Dermis microvascular lymphatic vessel endothelial cell (primary cell): Measurements from ENCODE around the gene CIITA. TPM values are rescaled to one million over a fixed set of nuclear protein-coding genes. Genes with fewer than 3 reads are reported as not detected.
"Not testable (repeated sequence)": the region's sequence is repeated elsewhere in the genome, so short reads cannot be mapped to it uniquely, and the experiment has no call there.

Experiments
- DNase-seq, 2 donors: peaks; one replicate each; pipeline versions ENCODE4 v3.0.0 to v3.0.0-alpha.2; 2010; ENCODE audit warnings: low read depth in 2 of 2
- total RNA-seq: library from RNA; depleted of rRNA; stranded (reverse); fragments of >200 nt; gene quantifications from 2 replicates; pipeline ENCODE4 v1.2.1, GENCODE V29; 2014

CIITA gene
- total RNA-seq, 1 donor from 2014 or later, result 0.13 TPM

DNA sequence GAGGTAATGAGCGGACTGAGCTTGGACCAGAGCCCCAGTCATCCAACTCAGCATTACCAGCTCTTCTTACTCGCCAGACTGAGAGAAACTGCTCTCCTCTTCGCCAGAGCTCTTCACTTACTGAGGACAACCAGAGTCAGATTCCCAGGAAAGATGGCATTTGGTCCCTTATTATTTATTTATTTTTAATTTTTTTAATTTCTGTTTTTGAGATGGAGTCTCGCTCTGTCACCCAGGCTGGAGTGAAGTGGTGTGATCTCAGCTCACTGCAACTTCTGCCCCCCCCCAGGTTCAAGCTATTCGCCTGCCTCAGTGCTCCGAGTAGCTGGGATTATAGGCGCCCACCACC lies 42.0 kb downstream of the CIITA start:
- no peak for DNase-seq

DNA sequence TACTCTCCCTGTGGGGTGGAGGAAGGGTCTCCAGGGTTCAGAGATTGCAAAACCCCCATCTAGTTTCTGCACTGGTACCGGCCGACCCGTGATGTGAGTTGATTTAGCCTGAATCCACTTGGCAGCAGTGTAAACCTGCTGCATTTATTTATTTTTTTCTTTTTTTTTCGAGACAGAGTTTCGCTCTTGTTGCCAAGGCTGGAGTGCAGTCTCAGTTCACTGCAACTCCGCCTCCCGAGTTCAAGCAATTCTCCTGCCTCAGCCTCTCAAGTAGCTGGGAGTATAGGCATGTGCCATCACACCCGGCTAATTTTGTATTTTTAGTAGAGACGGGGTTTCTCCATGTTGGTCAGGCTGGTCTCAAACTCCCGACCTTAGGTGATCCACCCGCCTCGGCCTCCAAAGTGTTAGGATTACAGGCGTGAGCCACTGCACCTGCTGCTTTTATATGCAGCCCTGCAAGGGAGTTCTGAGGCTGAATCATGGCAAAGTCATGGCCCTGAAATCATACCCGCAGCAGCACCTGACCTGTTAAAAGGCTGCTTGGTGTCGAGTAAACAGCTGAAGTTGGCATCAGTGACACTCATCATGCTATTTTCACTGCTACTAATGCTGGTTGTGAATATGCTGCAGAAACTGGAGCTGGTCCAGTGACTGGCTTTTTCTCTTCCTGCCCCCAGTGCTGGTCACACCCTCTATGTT lies 43.9 kb downstream of the CIITA start:
- DNase-seq, result no peak

DNA sequence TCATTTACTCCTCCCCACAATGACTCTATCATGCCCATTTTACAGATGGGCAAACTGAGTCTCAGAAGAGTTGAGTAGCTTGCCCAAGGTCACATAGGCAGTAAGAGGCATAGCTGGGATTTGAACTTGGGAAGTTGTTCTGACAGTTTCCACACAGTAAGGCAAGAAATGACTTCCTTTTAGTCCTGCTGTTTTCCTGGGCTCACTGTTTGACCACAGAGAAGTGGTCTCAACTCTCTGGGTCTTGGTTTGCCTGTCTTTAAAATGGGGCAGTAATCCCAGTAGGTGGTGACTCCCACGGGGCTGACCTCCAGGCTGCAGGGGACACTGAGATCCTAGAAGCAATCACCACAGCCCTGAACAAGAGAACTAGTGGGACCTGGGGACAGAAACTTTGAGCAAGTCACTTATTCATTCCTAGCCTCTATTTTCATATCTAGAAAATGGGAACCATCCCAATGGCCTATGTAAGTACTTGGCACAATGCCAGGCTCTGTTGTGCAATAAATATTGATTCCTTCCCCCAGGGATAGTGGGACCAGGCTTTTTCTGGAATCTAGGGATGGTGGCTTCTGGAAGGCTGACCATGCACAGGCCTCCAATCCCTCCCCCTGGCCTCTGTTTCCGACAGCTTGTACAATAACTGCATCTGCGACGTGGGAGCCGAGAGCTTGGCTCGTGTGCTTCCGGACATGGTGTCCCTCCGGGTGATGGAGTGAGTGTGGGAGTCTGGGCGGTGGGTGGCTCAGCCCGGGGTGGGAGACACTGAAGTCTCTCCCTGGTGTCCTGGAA lies 44.7 kb downstream of the CIITA start:
- no peak for DNase-seq

DNA sequence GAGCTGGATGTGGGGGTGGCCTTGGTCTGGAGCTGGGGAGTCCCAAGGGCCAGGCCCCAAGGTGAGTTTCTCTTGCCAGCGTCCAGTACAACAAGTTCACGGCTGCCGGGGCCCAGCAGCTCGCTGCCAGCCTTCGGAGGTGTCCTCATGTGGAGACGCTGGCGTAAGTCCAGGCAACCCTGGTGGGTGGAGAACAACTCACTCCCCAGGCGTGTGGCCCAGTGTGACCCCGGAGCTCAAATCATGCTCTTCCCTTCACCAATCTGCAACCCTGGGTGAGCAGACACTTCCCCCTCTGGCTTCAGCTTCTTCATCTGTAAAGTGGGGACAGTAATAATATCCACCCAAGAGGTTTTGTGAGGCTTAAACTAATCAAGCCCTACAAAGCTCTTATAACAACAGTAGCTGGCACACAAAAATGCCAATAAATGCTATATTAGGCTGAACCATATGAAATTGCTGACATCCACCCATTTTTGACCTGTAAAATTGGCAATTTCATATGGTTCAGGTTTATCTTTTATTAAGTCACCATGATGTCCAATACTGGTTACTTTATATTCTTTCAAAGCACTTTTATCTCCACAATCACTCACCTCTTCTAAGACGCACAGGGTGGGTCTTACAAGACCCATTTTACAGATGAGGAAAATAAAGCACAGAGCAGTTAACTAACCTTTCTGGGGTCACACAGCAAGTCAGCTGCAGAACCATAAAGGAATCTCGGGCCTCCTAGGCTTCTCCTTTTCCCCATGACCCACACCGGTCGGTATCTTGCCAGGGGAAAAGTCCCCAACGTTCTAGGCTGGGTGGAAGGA lies 45.5 kb downstream of the CIITA start:
- DNase-seq, result no peak

DNA sequence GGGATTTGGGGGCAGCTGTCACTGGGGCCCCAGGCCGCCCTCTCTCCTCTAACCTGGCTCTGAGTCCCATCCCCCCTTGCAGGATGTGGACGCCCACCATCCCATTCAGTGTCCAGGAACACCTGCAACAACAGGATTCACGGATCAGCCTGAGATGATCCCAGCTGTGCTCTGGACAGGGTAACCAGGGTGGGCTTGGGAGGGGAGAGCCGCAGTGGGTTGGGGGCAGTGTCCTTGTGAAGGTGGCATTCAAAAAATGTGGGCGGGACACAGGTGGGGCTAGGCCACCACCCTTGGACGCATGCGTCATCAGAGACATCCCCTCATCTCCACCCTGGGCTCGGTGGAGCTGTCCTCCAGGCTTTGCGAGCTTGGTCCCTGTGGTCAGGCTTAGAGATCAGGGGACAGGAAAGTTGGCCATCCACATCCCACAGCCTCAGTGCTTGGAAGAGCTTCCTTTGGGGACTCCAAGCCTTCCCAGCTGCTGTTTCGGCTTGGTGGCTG lies 46.2 kb downstream of the CIITA start:
- DNase-seq, result no peak

DNA sequence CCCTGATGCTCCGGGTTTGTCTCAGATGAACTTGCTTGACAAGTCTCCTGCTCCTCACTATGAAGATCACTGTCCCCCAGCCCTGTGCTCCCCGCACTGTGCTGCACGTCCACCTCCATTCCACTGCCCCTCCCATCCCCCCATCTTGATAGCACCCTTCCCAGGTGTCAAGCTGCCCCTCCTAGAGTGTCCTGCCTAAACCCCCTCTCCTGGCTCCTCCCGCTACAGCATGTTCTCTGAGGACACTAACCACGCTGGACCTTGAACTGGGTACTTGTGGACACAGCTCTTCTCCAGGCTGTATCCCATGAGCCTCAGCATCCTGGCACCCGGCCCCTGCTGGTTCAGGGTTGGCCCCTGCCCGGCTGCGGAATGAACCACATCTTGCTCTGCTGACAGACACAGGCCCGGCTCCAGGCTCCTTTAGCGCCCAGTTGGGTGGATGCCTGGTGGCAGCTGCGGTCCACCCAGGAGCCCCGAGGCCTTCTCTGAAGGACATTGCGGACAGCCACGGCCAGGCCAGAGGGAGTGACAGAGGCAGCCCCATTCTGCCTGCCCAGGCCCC lies 46.7 kb downstream of the CIITA start:
- no peak for DNase-seq

DNA sequence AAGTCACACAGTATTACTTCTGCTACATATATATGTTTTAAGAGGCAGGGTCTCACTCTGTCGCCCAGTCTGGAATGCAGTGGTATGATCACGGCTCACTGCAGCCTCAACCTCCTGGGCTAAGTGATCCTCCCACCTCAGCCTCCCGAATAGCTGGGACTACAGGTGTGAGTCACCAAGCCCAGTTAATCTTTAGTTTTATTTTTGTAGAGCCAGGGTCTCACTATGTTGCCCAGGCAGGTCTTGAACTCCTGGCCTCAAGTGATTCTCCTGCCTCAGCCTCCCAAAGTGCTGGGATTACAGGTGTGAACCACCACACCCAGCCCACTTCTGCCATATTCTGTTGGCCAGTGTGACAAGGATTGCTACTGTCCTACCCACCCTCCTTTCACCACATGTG lies 48.3 kb downstream of the CIITA start:
- DNase-seq, result not testable (repeated sequence)

DNA sequence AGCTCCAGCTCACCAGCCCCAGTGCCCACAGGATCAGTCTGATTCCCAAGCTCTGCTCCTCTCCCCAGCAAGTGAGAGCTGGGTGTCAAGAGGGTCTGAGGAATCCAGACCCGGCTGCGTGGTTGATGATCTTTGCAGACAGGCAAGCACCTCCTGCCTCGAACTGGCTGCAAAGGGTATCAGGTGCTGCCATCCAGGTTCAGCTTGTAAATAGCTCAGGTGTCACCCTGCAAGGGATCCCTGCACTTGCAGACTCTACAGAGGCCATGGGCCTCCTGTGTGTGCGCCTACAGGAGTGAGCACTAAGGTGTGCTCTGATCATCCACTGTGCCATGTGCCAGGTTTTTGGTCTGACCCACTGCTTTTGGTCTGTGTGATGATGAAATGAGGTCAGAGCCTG lies 49.1 kb downstream of the CIITA start:
- no peak for DNase-seq

DNA sequence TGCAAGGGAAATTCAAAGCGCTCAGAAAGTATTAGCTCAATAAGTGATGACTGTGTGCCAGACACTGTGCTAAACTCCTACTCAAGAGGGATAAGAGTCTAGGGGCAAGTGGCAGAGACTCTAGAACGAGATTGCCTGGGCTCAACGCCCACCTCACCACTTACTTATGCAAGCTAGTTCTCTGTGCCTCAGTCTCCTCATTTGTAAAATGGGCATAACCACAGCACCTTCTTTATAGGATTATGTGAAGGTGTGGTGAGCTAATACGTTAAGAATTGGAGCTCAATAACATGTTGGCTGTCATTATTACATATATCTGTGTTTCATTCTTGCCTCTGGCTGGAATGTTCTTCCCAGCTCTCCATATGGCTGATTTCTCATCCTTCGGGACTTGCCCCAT lies 49.9 kb downstream of the CIITA start:
- no peak for DNase-seq

DNA sequence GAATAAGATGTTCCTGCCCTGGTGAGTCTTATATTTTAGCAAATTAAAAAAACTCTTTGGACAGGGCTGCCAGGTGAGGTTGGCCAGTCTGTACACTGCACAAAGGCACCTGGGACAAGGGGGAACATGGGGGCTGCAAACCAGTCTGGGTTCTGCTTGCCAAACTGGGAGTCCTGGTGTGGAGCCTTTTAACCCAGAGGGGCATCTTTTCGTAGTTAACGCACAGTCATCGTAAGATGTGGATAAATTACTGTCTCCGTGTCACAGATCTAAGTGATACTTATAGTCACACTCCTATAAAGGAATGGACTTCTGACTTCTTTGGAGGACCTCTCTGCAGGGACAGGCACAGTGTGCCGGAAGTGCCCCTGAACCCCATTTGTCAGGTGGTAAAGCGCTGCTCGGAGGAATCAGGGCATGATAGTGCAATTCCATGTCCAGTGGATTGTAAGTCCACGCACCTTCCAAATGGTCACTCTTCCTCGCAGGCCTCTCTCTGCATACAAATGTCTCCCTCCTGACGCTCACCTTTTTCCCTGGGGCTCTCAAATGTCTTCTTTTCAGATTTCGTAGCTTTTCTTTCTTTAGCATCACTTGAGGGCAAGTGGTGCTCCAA lies 50.6 kb downstream of the CIITA start:
- DNase-seq, result no peak

DNA sequence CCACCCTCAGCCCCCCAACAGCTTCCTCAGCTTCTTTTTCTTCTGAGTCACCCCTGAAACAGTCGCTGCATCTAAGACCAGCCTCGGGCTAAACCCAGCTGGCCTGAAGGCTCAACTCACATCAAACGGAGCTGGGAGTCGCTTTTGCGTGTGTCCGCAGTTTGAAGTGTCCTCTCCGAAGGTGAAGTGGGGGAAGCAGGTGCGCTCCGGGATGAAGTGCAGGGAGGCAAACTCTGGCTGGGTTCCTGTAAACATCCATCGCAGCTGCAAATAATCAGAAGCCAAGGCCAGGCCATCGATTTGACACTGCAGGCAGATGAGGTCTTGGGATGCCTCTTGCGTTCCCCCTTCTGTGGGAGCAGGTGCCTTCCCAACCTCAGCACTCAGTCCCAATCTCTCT lies 52.1 kb downstream of the CIITA start:
- not testable (repeated sequence) for DNase-seq

DNA sequence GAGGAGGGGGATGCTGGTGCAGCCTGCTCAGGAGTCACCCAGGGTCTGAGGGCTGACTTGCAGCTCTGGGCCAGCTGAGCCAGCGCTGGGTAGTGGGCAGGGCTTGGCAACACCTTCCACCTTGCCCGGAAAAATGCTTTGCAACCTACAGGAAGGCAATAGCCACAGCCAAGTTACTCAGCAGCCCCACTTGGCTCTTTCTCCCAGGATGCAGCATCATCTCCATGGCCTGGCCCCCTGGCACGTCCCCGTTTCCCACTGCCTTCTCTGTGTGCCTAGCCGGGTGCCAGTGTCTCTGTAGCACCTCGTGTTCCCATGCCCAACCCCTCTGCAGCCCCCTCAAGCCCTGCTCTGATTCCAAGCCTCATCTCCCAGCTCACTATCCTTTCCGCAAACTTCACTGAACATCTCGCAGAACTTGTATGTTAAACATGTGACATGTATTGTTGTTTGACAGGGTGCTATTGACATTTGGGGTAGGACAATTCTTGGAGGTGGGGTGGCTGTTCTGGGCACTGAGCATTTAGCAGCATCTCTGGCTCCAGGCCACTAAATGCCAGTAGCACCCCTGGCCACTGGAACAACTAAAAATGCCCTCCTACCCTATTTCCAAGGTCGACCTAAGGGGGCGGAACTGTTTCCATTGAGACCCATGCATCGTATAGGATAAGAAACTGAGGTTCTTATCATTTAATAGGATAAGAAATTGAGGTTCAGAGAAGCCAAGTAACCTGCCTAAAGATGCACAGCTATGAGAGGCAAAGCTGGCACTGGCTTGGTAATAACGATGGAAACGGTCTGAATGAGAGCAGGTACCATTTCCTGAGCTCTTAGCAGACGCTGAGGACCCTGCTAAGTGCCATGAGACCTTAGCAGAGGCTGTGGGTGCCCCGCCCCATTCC lies 53.1 kb downstream of the CIITA start:
- DNase-seq, result no peak

DNA sequence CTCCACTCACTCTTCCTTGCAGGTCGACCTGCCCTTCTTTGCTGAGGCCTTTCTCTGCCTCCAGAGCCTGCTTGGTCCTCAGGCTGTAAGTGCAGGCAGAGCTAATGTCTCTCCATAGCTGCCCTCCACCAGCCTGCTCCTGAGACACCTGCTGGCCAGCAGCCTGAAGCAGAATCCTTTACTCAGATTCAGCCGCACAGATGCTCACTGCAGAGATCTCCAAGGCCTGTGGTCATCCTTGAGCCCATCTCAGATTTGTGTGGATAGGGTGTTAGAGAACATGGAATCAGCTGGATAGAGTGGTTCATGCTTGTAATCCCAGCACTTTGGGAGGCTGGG lies 53.7 kb downstream of the CIITA start:
- DNase-seq, result no peak

DNA sequence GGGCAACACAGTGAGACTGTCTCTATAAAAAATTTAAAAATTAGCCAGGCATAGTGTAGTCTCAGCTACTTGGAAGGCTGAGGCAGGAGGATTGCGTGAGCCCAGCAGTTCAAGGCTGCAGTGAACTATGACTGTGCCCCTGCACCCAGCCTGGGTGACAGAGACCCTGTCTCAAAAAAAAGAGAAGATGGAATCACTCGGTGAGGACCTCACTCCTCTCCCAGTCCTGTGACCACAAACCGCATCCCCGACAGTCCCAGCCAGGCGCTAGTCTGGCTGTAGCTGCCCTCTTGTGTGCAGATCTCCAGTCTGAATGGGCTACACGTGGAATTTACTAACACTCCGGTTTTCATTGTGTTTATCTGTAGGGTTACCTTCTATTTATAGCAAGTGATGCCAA lies 54.1 kb downstream of the CIITA start:
- no peak for DNase-seq

DNA sequence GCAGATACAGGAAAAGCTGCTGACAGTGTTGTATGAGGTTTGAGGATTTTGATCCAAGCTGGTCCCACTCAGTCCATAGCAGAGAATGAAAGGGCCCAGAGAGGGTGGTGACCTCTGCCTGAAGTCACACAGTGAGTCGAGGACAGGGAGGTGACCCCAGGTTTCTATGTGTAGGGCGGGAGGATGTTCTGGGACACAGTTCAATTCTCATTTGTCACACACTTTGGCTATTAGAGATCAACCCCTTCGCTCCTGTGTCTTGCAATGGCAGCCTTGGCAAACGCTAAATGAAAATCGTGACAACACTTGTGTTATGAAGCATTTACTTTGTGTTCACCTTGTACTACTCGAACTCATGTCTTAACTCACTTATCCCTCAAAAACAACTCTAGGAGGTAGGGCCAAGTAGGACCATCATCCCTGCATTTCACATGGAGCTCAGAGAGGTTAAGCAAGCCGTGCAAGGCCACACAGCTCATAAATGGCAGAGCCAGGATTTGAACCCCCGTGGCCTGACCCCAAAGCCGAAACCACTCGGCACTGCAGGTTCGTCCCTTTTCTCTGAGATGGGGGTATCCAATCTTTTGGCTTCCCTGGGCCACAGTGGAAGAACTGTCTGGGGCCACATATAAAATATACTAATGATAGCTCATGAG lies 55.1 kb downstream of the CIITA start:
- no peak for DNase-seq

DNA sequence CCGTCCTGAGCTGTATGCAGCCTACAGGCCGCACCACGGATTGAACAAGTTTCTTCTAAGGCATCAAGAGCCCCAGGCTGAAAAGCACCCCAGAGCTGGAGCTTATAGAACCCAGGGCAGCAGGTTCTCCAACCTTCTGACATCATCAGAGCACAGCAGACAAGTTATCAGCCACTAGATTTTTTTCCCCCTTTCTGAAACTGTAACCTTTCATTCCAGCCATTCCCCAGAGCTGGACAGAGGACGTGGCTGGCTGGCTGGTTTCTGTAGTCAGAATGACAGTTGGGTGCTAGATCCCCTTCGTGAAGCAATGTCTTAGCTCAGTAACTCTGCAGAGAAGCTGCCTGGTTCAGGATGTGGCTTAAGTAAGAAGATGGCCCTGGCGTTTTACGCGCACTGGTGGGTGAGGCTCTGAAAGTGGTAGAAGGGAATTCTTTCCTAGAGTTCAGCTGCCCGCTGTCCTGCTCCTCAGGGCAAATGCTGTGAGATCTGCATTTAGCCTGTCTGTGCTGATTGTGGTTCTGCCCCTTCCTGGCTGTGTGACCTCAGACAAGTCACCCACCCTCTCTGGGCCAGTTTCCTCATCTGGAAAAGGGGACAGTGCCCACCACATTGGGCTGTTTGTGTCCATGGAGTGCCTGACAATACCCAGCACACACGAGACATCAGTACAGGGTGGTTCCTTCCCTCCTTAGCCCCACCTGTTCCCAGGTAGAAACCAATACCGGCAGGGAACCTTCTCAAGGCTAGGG lies 56.1 kb downstream of the CIITA start:
- DNase-seq, result no peak

DNA sequence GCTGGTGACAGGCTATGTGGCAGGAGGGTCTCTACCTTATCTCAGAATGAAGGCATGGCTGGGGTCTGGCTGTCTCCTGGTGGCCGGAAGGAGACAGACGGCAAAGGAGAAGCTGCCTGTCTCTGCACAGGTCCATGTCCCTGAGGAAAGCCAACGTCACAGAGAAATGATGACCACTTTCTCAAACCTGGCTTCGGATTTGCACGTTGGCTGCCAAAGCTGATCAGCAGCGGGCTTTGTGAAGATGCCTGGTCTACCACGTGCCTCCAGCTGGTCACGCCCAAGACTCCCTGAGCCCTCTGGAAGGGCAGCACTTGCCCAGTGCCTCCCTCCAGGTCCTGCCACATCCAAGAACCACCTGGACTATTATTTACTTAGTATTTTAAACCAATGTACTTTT lies 56.9 kb downstream of the CIITA start:
- DNase-seq, result no peak

DNA sequence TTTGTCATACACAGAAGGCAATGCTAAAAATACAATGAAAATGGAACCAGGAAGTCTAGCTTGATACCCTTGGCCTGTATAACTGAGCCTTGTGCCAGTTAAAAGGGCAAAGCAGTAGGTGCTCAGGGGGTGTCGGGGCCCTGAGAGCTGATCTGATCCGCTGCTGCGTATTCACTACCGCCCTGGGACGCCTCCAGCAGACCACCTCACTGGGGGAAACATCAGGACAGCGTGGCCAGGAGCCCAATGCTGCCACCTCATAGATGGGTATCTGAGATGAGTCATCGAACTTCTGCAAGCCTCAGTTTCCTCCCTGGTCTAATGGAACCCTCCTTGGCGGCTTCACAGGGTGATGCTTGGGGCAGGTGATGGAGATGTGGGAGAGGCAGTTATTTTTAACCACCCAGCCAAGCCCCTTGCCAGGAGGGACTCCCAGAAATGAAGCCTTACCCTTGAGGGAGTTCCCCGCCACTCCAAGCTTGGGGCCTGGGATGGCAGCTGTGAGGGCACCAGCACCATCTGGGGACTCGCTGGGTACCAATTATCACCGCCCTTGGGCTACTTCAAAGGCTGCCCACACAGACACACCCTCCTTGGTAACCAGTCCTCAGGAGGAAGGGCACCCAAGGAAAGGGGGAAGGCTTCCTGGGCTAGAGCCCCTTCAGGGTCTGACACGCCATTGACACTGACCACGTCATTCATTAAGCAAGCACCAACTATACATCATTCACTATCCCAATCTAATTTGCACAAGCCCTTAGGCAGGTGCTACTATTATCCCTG lies 57.5 kb downstream of the CIITA start:
- DNase-seq, result no peak
